Omental fat pad (tissue), 4 donors: ENCODE data around the gene RCC2. TPM values are rescaled to one million over a fixed set of nuclear protein-coding genes. Genes with fewer than 3 reads are reported as not detected.
"Not testable (repeated sequence)": the region's sequence is repeated elsewhere in the genome, so short reads cannot be mapped to it uniquely, and the experiment has no call there.

ENCODE experiments used
- ATAC-seq: fragments of 150-250 bp; one replicate; pipeline ENCODE4 v1.9.1; 2016; ENCODE audit warnings: mild to moderate bottlenecking, moderate library complexity; ENCODE audit not compliant: low FRiP score
- DNase-seq: peaks from one replicate; pipeline ENCODE4 v3.0.0-alpha.2; 2019; ENCODE audit warnings: low spot score
- total RNA-seq, 4 donors: library from RNA; depleted of rRNA; stranded (reverse); fragments of >200 nt; gene quantifications; one replicate each; pipeline ENCODE4 v1.1.0, GENCODE V29; 2016
- TF ChIP-seq, protein P1 (sequence below), 3 donors: fragments of 450-650 bp; IDR thresholded peaks; one replicate each; pipeline ENCODE4 v1.5.1; 2016 to 2017; ENCODE audit warnings: antibody characterized with exemption in 3 of 3, mild to moderate bottlenecking in 3 of 3, moderate library complexity in 2 of 3

Gene RCC2
- total RNA-seq, 4 donors from 2014 or later = 20.9 to 44.4 (median 26.6) TPM

DNA sequence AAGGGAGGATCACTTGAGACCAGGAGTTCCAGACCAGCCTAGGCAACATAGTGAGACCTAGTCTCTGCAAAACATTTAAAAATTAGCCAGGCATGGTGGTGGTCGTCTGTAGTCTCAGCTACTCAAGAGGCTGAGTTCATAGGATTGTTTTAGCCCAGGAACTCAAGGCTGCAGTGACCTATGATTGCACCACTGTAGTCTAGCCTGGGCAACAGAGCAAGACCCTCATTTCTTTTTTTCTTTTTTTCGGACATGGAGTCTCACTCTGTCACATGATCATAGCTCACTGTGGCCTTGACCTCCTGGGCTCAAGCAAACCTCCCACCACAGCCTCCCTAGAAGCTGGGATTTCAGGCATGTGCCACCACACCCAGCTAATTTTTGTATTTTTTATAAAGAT, 31.9 kb upstream of the RCC2 start:
- TF ChIP-seq, protein P1, sequence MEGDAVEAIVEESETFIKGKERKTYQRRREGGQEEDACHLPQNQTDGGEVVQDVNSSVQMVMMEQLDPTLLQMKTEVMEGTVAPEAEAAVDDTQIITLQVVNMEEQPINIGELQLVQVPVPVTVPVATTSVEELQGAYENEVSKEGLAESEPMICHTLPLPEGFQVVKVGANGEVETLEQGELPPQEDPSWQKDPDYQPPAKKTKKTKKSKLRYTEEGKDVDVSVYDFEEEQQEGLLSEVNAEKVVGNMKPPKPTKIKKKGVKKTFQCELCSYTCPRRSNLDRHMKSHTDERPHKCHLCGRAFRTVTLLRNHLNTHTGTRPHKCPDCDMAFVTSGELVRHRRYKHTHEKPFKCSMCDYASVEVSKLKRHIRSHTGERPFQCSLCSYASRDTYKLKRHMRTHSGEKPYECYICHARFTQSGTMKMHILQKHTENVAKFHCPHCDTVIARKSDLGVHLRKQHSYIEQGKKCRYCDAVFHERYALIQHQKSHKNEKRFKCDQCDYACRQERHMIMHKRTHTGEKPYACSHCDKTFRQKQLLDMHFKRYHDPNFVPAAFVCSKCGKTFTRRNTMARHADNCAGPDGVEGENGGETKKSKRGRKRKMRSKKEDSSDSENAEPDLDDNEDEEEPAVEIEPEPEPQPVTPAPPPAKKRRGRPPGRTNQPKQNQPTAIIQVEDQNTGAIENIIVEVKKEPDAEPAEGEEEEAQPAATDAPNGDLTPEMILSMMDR (IDR thresholded peaks at IDR 0.05) = no peak
- DNase-seq = no peak
- no peak for ATAC-seq

DNA sequence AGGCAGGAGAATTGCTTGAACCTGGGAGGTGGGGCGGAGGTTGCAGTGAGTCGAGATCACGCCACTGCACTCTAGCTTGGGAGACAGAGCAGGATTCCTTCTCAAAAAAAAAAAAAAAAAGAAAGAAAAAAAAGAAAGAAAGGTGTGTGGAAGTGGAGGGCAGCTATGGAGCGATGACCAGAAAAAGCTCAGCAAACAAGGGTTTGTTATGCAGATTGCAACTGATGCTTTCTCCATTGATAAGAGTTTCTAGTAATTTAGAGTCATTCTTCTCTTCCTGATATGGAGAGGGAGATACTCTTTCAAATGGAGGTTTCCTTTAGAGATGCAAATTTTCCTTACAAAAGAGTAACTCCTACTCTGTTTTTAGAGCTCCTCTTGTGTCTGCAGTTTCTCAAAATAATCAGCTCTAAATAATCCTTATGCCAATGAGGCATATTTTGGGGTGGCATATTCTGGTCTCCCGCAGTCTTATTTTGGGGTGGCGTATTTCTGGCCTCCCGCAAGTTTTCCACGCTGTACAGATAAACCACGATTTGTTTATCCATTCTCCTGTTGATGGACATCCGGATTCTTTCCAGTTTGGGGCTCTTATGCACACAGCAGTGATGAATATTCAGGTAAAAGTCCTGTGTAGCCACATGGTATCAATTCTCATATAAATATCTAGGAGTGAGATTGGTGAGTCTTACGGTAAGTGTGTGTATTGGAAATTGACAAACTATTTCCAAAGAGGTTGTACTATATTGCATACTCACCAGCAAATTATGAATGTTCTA, 30.7 kb upstream of the RCC2 start:
- TF ChIP-seq, protein P1 (IDR thresholded peaks at IDR 0.05) = no peak
- no peak for ATAC-seq
- DNase-seq = no peak

DNA sequence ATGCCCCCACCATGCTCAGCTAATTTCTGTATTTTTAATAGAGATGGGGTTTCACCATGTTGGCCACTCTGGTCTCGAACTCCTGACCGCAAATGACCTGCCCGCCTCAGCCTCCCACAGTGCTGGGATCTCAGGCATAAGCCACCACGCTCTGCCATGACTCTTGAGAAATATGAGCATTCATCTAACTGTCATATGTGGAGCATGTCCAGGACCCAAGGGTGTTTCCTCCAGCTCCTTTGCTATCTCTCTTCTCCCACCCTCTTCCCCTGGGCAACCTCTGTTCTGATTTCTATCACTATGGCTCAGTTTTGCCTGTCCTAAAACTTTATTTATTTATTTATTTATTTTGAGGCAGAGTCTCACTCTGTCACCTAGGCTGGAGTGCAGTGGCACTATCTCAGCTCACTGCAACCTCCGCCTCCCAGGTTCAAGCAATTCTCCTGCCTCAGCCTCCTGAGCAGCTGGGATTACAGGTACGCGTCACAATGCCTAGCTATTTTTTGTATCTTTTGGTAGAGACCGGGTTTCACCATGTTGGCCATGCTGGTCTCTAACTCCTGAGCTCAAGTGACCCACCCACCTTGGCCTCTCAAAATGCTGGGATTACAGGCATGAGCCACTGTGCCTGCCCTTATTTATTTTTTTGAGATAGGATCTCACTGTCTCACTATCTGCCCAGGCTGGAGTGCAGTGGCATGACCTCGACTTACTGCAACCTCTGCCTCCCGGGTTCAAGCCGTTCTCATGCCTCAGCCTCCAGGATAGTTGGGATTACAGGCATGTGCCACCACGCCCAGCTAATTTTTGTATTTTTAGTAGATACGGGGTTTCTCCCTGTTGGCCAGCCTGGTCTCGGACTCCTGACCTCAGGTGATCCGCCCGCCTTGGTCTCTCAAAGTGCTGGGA, 29.1 kb upstream of the RCC2 start:
- not testable (repeated sequence) for DNase-seq, ATAC-seq

DNA sequence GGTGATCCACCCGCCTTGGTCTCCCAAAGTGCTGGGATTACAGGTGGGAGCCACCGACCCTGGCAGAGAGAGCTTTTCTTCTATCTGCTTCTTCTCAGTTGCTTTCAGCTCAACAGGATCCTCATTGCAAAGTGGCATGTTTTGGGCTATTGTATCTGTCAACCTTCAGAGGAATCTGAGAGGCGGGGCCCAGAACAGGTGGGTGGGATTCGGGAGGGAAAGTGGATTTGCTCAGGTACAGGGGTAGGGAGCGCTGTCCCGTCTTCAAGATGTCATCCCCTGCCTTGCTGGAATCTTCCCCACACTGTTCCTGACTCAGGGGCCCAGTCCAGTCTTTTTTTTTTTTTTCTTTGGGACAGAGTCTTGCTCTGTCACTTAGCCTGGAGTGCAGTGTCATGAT, 26.9 kb upstream of the RCC2 start:
- TF ChIP-seq, protein P1 (IDR thresholded peaks at IDR 0.05) = no peak
- no peak for ATAC-seq
- no peak for DNase-seq

DNA sequence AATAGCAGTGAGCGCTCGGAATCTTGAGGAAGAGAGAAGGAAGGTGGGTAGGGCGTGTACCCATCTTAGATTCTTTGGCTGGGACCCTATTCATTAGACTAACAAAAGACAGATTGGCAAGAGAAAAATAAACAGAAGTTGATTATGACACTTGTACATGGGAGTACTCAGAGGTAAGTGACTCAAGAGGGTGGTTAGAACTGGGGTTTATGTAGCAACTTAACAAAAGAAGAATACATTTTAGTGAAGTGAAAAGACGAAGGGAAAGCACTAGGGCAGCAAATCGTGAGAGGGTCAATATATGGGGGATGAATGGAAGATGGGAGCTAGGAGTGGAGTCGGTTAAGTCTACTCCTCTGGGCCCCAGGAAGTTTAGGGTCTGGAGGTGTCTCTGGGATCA, 25.8 kb upstream of the RCC2 start:
- DNase-seq = no peak
- TF ChIP-seq, protein P1 (IDR thresholded peaks at IDR 0.05) = no peak
- ATAC-seq = no peak

DNA sequence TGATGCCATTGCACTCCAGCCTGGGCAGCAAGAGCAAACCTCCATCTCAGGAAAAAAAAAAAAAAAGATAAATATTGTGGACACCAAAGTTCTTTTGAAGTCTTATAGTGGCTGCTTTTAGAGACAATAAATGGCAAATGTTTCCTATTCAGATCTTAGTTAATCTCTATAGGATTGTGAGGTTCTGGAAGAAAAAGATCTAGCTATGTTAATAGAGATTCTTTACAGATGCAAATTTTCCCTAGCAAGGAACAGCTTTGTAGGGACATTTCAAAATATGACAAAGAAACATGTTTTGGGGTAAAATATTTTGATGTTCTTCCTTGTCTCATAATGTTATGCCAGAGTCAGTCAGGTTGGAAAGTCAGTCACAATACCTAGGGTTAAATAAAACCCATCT, 24.5 kb upstream of the RCC2 start:
- ATAC-seq = no peak
- no peak for DNase-seq
- TF ChIP-seq, protein P1 (IDR thresholded peaks at IDR 0.05) = no peak

DNA sequence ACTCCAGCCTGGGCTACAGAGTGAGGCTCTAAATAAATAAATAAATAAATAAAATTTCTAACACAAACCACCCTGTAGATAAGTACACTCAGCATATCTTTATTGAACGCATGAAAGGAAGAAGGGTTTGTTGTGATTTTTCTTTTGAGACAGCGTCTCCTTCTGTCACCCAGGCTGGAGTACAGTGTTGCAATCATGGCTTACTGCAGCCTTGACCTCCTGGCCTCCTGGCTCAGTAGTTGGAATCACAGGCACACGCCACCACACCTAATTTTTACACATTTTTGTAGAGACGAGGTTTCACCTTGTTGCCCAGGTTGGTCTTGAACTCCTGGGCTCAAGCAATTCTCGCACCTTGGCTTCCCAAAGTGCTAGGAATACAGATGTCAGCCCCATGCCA, 23.2 kb upstream of the RCC2 start:
- no peak for ATAC-seq
- TF ChIP-seq, protein P1 (IDR thresholded peaks at IDR 0.05) = no peak
- DNase-seq = no peak
